Neuronal stem cell (in vitro differentiated cells): ENCODE measurements around the gene MUC20.

Source experiments
- DNase-seq: peaks from one replicate; pipeline ENCODE4 v3.0.0-alpha.2; 2013; ENCODE audit warnings: low spot score
- H2AFZ ChIP-seq: one replicate; pipeline ENCODE4 v1.6.1; 2013; ENCODE audit warnings: mild to moderate bottlenecking, low read length, inconsistent platforms
- H2AK5ac ChIP-seq: 2 replicates; pipeline ENCODE4 v1.6.1; 2013; ENCODE audit warnings: low read depth, mild to moderate bottlenecking, inconsistent platforms, low read length, moderate library complexity, mixed read lengths
- H2BK120ac ChIP-seq: 2 replicates; pipeline ENCODE4 v1.6.1; 2013; ENCODE audit warnings: low read depth, mild to moderate bottlenecking, inconsistent platforms, low read length, moderate library complexity, mixed read lengths
- H2BK12ac ChIP-seq: one replicate; pipeline ENCODE4 v1.6.1; 2013; ENCODE audit warnings: low read length, inconsistent platforms
- H2BK15ac ChIP-seq: 2 replicates; pipeline ENCODE4 v1.6.1; 2013; ENCODE audit warnings: mild to moderate bottlenecking, low read length, inconsistent platforms, mixed read lengths
- H2BK5ac ChIP-seq: one replicate; pipeline ENCODE4 v1.6.1; 2013; ENCODE audit warnings: inconsistent platforms, mild to moderate bottlenecking, low read length, moderate library complexity
- H3K14ac ChIP-seq: one replicate; pipeline ENCODE4 v1.6.1; 2013; ENCODE audit warnings: low read length, inconsistent platforms
- H3K18ac ChIP-seq: 2 replicates; pipeline ENCODE4 v1.6.1; 2013; ENCODE audit warnings: low read length, inconsistent platforms
- H3K23ac ChIP-seq: 2 replicates; pipeline ENCODE4 v1.6.1; 2013; ENCODE audit warnings: low read depth, mild to moderate bottlenecking, mixed read lengths, low read length, inconsistent platforms; ENCODE audit not compliant: poor library complexity
- H3K27ac ChIP-seq: replicated peaks from 3 replicates; pipeline ENCODE4 v1.5.1; 2013; ENCODE audit warnings: low read length, inconsistent platforms
- H3K27me3 ChIP-seq, 3 experiments: 2 replicates each; pipeline ENCODE4 v1.6.1; 2013; ENCODE audit warnings: low read length in 3 of 3, mild to moderate bottlenecking in 2 of 3, inconsistent platforms in 1 of 3, low read depth in 1 of 3, mixed read lengths in 1 of 3, moderate library complexity in 1 of 3; ENCODE audit not compliant: control insufficient read depth in 3 of 3, insufficient read depth in 3 of 3
- H3K36me3 ChIP-seq, 2 donors: replicated peaks in 1 of 2; 2 replicates each; pipeline ENCODE4 v1.6.1; 2013; ENCODE audit warnings: low read length in 2 of 2; ENCODE audit not compliant: control insufficient read depth in 2 of 2, insufficient read depth in 2 of 2
- H3K4ac ChIP-seq: 2 replicates; pipeline ENCODE4 v1.6.1; 2013; ENCODE audit warnings: inconsistent platforms, mild to moderate bottlenecking, low read length, moderate library complexity
- H3K4me1 ChIP-seq, 2 donors: 1 replicate in 1 of 2; 2 replicates in 1 of 2; pipeline ENCODE4 v1.6.1; 2013; ENCODE audit warnings: low read length in 2 of 2, low read depth in 1 of 2; ENCODE audit not compliant: control insufficient read depth in 2 of 2, insufficient read depth in 1 of 2
- H3K4me2 ChIP-seq: one replicate; pipeline ENCODE4 v1.6.1; 2013; ENCODE audit warnings: mild to moderate bottlenecking, low read length, inconsistent platforms; ENCODE audit not compliant: insufficient read depth, poor library complexity, severe bottlenecking
- H3K4me3 ChIP-seq, 2 donors: 2 replicates each; pipeline ENCODE4 v1.5.1; 2013; ENCODE audit warnings: low read length in 2 of 2, mild to moderate bottlenecking in 2 of 2, inconsistent platforms in 1 of 2, moderate library complexity in 1 of 2
- H3K79me1 ChIP-seq: one replicate; pipeline ENCODE4 v1.6.1; 2013; ENCODE audit warnings: low read depth, mild to moderate bottlenecking, inconsistent platforms, low read length, moderate library complexity
- H3K9ac ChIP-seq: one replicate; pipeline ENCODE4 v1.6.1; 2013; ENCODE audit warnings: mild to moderate bottlenecking, low read depth, low read length, inconsistent platforms; ENCODE audit not compliant: poor library complexity
- H3K9me3 ChIP-seq, 2 donors: replicated peaks in 1 of 2; 2 replicates each; pipeline versions ENCODE3 to v1.6.1; 2013; ENCODE audit warnings: low read length in 2 of 2, mild to moderate bottlenecking in 2 of 2, inconsistent platforms in 1 of 2, low read depth in 1 of 2, mixed read lengths in 1 of 2, moderate library complexity in 1 of 2; ENCODE audit not compliant: control insufficient read depth in 2 of 2, insufficient read depth in 1 of 2
- H4K8ac ChIP-seq: one replicate; pipeline ENCODE4 v1.6.1; 2013; ENCODE audit warnings: low read depth, mild to moderate bottlenecking, inconsistent platforms, low read length, moderate library complexity
- H4K91ac ChIP-seq: one replicate; pipeline ENCODE4 v1.6.1; 2013; ENCODE audit warnings: low read length, low read depth, mild to moderate bottlenecking, inconsistent platforms; ENCODE audit not compliant: poor library complexity
- WGBS, 2 donors: extraction: QIAGEN DNeasy Blood & Tissue Kit; methylation state at CpG; one replicate each; pipeline ENCODE4 v1.1.7; 2013; ENCODE audit warnings: missing lambda C conversion rate in 2 of 2, mixed read lengths in 1 of 2; ENCODE audit not compliant: insufficient read length in 2 of 2, insufficient replicate concordance in 1 of 2; ENCODE audit errors: extremely low coverage in 2 of 2; 5-methylcytosine and 5-hydroxymethylcytosine counted together

Gene MUC20

DNA sequence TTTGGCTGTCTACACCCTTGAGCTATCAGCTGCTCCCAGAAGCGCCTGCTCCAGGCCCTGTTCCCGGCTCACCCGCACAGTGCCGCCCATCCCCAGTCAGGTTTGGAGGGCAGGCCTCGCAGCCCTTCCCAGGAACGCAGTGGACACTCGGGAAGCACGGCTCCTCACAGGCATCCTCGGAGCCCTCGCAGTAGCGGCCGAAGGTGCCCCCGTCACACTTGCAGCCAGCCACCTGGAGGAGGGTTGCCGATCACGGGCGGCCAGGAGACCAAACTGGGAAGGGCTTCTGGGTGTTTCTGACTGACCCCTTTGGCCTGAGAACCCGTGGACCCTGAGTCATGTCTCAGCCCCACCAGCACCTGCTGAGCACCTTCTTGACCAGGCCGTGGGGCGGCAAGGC lies 33.4 kb downstream of the MUC20 start:
- Histone ChIP-seq H2AK5ac (peak overlapping the region; percentile 90), H3K4me2 (no peak overlapping the region), H3K4me1 (peaks cover 0 to 3% of the 10 kb centered on the region in 2 donors), H3K27ac (no peak overlapping the region), H3K14ac (peak overlapping the region; percentile 56), H3K4ac (no peak overlapping the region), H4K8ac (no peak overlapping the region), H3K27me3 (peaks cover 0 to 28% (median 0%) of the 10 kb centered on the region in 3 experiments), H3K9ac (peak overlapping the region; percentile 4), H2AFZ (no peak overlapping the region), H2BK5ac (peak overlapping the region; percentile 53), H3K23ac (peak overlapping the region; percentile 65), H2BK15ac (peak overlapping the region; percentile 26), H3K4me3 (no peak overlapping the region), H3K9me3 (no peaks in the 10 kb centered on the region), H3K18ac (no peak overlapping the region), H3K79me1 (no peaks in the 10 kb centered on the region), H2BK12ac (peak overlapping the region; percentile 41), H2BK120ac (peak overlapping the region; percentile 72), H3K36me3 (no peaks in the 10 kb centered on the region), H4K91ac (no peak overlapping the region)
- WGBS, 2 donors = no CpG with 5 or more reads among the region's 19 CpGs
- no peak for DNase-seq

DNA sequence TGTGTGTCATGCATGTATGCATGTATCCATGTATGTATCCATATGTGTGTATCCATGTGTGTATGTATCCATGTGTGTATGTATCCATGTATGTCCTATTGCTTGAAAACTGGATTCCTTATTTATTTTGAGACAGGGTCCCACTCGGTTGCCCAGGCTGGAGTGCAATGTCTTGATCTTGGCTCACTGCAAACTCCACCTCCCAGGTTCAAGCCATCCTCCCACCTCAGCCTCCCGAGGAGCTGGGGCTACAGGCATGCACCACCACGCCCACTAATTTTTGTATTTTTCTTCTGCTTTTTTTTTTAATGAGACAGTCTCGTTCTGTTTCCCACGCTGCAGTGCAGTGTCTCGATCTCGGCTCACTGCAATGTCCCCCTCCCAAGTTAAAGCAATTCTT lies 34.1 kb downstream of the MUC20 start:
- no peak overlapping the region for H4K91ac ChIP-seq
- H2AK5ac ChIP-seq = no peak overlapping the region
- H3K4me1 ChIP-seq = peaks cover 0 to 3% of the 10 kb centered on the region in 2 donors
- no peak overlapping the region for H2AFZ ChIP-seq
- no peak overlapping the region for H3K23ac ChIP-seq
- no peak overlapping the region for H3K27ac ChIP-seq
- H3K9me3 ChIP-seq = no peaks in the 10 kb centered on the region
- H2BK15ac ChIP-seq = no peak overlapping the region
- H2BK120ac ChIP-seq = no peak overlapping the region
- WGBS, 2 donors = no CpG with 5 or more reads among the region's 7 CpGs
- no peaks in the 10 kb centered on the region for H3K36me3 ChIP-seq
- no peak overlapping the region for H3K4me2 ChIP-seq
- no peak overlapping the region for H3K18ac ChIP-seq
- no peak overlapping the region for H2BK5ac ChIP-seq
- no peak overlapping the region for H3K4ac ChIP-seq
- no peak overlapping the region for H4K8ac ChIP-seq
- no peaks in the 10 kb centered on the region for H3K79me1 ChIP-seq
- no peak overlapping the region for H3K14ac ChIP-seq
- no peak overlapping the region for H2BK12ac ChIP-seq
- peaks cover 0 to 27% (median 0%) of the 10 kb centered on the region in 3 experiments for H3K27me3 ChIP-seq
- DNase-seq = no peak
- no peak overlapping the region for H3K9ac ChIP-seq
- no peak overlapping the region for H3K4me3 ChIP-seq

DNA sequence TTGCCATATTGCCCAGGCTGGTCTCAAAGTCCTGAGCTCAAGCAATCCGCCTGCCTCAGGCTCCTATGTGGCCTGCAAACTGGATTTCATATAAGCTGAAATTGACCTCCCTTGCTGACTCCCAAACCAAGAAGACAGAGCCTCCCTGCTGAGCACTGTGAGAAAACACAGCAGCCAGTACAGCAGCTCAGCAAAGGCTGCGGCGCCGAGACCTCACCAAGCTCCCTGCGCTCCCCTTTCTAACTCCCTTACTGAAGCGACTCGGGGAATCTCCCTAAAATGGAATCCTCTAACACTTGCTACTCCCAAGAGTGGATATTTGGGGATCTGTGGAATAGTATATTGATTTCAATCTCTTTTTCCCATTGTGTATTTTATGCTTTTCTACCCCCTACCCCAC lies 34.6 kb downstream of the MUC20 start:
- Histone ChIP-seq H3K79me1 (no peaks in the 10 kb centered on the region), H3K9ac (no peak overlapping the region), H3K18ac (no peak overlapping the region), H2AK5ac (no peak overlapping the region), H2BK120ac (no peak overlapping the region), H3K4me1 (peaks cover 0 to 3% of the 10 kb centered on the region in 2 donors), H3K9me3 (no peaks in the 10 kb centered on the region), H3K4me2 (no peak overlapping the region), H3K23ac (no peak overlapping the region), H3K36me3 (no peaks in the 10 kb centered on the region), H2BK5ac (no peak overlapping the region), H4K91ac (no peak overlapping the region), H2BK12ac (no peak overlapping the region), H2BK15ac (no peak overlapping the region), H3K14ac (no peak overlapping the region), H3K4ac (no peak overlapping the region), H3K27me3 (peaks cover 0 to 27% (median 0%) of the 10 kb centered on the region in 3 experiments), H4K8ac (no peak overlapping the region), H2AFZ (no peak overlapping the region), H3K27ac (no peak overlapping the region), H3K4me3 (no peak overlapping the region)
- DNase-seq = no peak
- no CpG with 5 or more reads among the region's 7 CpGs for WGBS, 2 donors

DNA sequence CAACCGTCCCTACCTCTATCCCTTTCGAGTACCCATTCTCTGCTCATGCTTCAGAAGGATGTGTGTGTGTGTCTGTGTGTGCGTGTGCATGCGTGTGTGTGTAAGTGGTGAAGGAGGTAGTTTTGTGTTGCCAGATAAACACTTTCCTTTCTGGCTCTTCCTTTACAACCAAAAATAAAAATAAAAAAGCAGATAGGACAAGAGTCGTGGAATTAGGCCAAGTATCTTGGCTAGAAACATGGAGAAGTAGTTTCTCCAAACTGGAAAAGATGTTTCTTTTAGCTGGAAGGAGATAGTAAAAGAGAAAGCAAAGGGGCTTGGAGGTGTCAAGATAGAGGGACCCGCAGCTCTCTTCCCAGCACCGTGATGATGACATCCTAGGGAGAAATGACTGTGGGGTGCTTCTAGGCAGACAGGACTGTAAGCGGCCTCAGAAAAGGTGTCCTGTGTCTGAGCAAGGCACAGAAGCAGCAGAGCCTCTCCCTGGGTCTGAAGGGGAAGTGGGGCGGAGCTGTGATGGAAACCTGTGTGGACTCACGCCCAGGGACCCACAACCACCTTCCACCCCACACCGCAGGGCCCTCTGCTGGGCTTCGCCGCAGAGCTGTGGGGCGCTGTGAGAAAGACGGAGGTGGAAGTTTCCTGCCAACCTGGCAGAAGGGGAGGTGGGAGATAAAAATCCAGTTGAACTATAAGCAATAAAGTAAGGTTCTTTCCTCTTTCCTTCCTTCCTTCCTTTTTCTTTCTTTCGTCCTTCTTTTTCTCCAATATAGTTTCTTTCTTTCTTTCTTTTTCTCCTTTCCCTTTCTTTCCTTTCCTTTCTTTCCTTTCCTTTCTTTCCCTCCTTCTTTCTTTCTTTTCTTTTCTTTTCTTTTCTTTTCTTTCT lies 35.3 kb downstream of the MUC20 start:
- Histone ChIP-seq H3K9ac (no peak overlapping the region), H2BK5ac (no peak overlapping the region), H3K27ac (no peak overlapping the region), H3K9me3 (no peaks in the 10 kb centered on the region), H2BK15ac (no peak overlapping the region), H3K27me3 (peaks cover 0 to 27% (median 0%) of the 10 kb centered on the region in 3 experiments), H3K79me1 (no peaks in the 10 kb centered on the region), H4K8ac (no peak overlapping the region), H3K4me2 (no peak overlapping the region), H2AFZ (no peak overlapping the region), H3K4me3 (no peak overlapping the region), H3K18ac (peak overlapping the region; percentile 80), H2AK5ac (no peak overlapping the region), H2BK120ac (no peak overlapping the region), H3K14ac (no peak overlapping the region), H3K4me1 (peaks cover 0 to 3% of the 10 kb centered on the region in 2 donors), H3K36me3 (no peaks in the 10 kb centered on the region), H4K91ac (no peak overlapping the region), H3K23ac (no peak overlapping the region), H2BK12ac (no peak overlapping the region), H3K4ac (no peak overlapping the region)
- WGBS, 2 donors = no CpG with 5 or more reads among the region's 16 CpGs
- DNase-seq = no peak
